Body of pancreas (tissue), 4 donors: ENCODE data around the gene USP46. TPM values are rescaled to one million over a fixed set of nuclear protein-coding genes. Genes with fewer than 3 reads are reported as not detected.
A peak's percentile ranks its signal among the peaks of the same experiment; 100 is the strongest.

ENCODE experiments used
- ATAC-seq: fragments of 150-250 bp; one replicate; pipeline ENCODE4 v1.9.1; 2016
- DNase-seq, 4 donors: peaks; one replicate each; pipeline ENCODE4 v3.0.0-alpha.2; 2019
- H3K27ac ChIP-seq, 4 donors: fragments of 200-600 bp; sonication (generic); 1 replicate in 3 of 4; 2 replicates in 1 of 4; pipeline versions ENCODE4 v1.5.1 to v1.6.1; 2016 to 2019; ENCODE audit warnings: mild to moderate bottlenecking in 1 of 4, mixed read lengths in 1 of 4, moderate library complexity in 1 of 4
- H3K27me3 ChIP-seq, 2 donors: fragments of 200-600 bp; sonication (generic); one replicate each; pipeline ENCODE4 v1.6.0; 2016; ENCODE audit warnings: mild to moderate bottlenecking in 1 of 2
- H3K36me3 ChIP-seq, 2 donors: fragments of 200-600 bp; sonication (generic); replicated peaks in 1 of 2; 2 replicates each; pipeline ENCODE4 v1.5.1; 2016; ENCODE audit warnings: low read depth in 2 of 2; ENCODE audit not compliant: insufficient read depth in 1 of 2
- H3K4me1 ChIP-seq: fragments of 200-600 bp; sonication (generic); one replicate; pipeline ENCODE4 v1.6.0; 2016
- H3K4me3 ChIP-seq, 2 donors: fragments of 200-600 bp; sonication (generic); 1 replicate in 1 of 2; 2 replicates in 1 of 2; pipeline ENCODE4 v1.5.1; 2016 to 2019
- H3K9me3 ChIP-seq, 3 donors: fragments of 200-600 bp; sonication (generic); 1 replicate in 2 of 3; 2 replicates in 1 of 3; pipeline ENCODE4 v1.5.1; 2016
- POLR2A ChIP-seq, 3 donors: fragments of 450-650 bp; IDR thresholded peaks; one replicate each; pipeline ENCODE4 v1.6.1; 2016; ENCODE audit warnings: antibody characterized with exemption in 3 of 3, mild to moderate bottlenecking in 2 of 3
- WGBS, 2 donors: methylation state at CpG; one replicate each; pipeline ENCODE4 v1.1.5; 2017; 5-methylcytosine and 5-hydroxymethylcytosine counted together
- intact Hi-C: fragments of 100-400 bp; cut with DNase I; formaldehyde crosslinking; loops from one replicate; pipeline ENCODE4 v1.15.1; 2023
- total RNA-seq, 2 donors: library from RNA; depleted of rRNA; stranded (reverse); fragments of >200 nt; gene quantifications; one replicate each; pipeline ENCODE4 v1.1.0, GENCODE V29; 2016
- TF ChIP-seq, protein P1 (sequence below), 7 experiments: fragments of 450-650 bp in 4 of 7; fragments of 200-600 bp in 3 of 7; sonication (generic) in 3 of 7; IDR thresholded peaks; one replicate each; pipeline ENCODE4 v1.5.1; 2016 to 2019; ENCODE audit warnings: antibody characterized with exemption in 7 of 7

Gene USP46
- total RNA-seq, 2 donors from 2014 or later: 6.7 to 6.9 TPM

DNA sequence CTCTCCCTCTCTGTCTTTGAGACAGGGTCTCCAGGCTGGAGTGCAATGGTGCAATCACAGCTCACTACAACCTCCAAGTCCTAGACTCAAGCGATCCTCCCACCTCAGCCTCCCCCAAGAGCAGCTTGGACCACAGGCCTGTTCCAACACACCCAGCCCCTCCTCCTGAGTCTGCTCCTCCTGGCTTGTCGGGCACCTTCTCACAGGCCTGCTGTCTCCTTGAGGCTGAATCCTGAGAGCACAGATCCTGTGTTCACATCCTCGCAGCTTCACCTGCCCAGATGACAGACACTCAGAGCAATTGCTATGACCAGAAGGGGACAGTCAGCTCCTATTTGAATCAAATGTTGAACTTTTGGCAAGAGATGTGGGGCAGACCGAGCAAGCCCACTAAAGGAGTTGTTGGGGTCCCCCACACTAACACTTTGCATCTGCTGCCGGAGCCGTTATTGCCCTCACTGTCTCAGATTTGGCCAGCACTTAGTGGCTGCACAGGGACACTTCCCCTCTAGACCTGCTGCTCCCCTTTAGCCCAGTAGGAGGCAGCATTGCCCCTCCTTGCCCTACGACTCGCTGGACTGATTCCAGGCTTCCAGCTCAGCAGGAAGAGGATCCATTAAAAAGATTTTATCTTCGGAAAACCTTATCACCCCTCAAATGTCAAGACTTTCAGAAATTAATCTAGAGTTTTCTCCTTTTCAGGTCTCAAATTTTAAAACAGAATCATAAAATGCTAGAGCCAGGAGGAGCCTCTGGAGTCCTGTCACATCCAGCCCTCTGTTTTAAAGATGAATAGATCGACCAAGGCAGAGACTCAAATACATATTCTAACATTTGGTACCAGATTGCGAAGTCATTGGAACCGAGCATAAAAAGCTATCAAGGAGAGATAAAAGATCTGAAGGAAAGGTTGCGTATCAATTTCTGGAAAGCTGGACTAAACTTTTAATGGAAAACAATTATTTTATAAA, 113.7 kb downstream of the USP46 start:
- intact Hi-C loops: loop anchor here (5.0 kb wide), 1 partner anchor 437 kb away; no protein-coding TSS in a partner anchor
- WGBS, 2 donors: 26 to 28% methylated on average over 10 to 13 of the region's 13 CpGs

More for the DNA sequence above, 113.7 kb downstream of the USP46 start:
- Histone ChIP-seq H3K4me3 (no peak overlapping the region), H3K4me1 (no peaks in the 10 kb centered on the region), H3K27me3 (no peaks in the 10 kb centered on the region), H3K36me3 (no peaks in the 10 kb centered on the region), H3K27ac (no peak overlapping the region), H3K9me3 (no peaks in the 10 kb centered on the region)
- DNase-seq (peak; percentile 81 to 88 (median 84)), ATAC-seq (peak; percentile 86)
- TF ChIP-seq, protein P1, sequence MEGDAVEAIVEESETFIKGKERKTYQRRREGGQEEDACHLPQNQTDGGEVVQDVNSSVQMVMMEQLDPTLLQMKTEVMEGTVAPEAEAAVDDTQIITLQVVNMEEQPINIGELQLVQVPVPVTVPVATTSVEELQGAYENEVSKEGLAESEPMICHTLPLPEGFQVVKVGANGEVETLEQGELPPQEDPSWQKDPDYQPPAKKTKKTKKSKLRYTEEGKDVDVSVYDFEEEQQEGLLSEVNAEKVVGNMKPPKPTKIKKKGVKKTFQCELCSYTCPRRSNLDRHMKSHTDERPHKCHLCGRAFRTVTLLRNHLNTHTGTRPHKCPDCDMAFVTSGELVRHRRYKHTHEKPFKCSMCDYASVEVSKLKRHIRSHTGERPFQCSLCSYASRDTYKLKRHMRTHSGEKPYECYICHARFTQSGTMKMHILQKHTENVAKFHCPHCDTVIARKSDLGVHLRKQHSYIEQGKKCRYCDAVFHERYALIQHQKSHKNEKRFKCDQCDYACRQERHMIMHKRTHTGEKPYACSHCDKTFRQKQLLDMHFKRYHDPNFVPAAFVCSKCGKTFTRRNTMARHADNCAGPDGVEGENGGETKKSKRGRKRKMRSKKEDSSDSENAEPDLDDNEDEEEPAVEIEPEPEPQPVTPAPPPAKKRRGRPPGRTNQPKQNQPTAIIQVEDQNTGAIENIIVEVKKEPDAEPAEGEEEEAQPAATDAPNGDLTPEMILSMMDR (IDR thresholded peaks at IDR 0.05): peak; percentile 89 to 96 (median 89)
- TF ChIP-seq POLR2A (IDR thresholded peaks at IDR 0.05): no peak

Other genes starting within 250 kb of the USP46 start
- under 1 TPM; 0.33 to 0.52 TPM for gene ERVMER34-1, start 92.1 kb upstream of the USP46 start, total RNA-seq
- 1 to 10 TPM; 1.3 to 1.8 TPM for gene RASL11B, start 203.0 kb upstream of the USP46 start, total RNA-seq